DOHH2 (cell line): ENCODE results near the gene DNAJB6.

ENCODE experiments used
- EZH2phosphoT487 ChIP-seq: fragments of 200-600 bp; sonication (generic); IDR thresholded peaks from 2 replicates; pipeline ENCODE4 v1.6.1; 2017; ENCODE audit warnings: borderline replicate concordance, mild to moderate bottlenecking, antibody characterized with exemption, low read length, moderate library complexity, mixed read lengths
- TF ChIP-seq, protein P1 (sequence below): fragments of 200-600 bp; sonication (generic); IDR thresholded peaks from one replicate; pipeline ENCODE4 v1.5.1; 2014; ENCODE audit warnings: antibody characterized with exemption, mild to moderate bottlenecking, low read depth, low read length; ENCODE audit not compliant: poor library complexity, severe bottlenecking

DNA sequence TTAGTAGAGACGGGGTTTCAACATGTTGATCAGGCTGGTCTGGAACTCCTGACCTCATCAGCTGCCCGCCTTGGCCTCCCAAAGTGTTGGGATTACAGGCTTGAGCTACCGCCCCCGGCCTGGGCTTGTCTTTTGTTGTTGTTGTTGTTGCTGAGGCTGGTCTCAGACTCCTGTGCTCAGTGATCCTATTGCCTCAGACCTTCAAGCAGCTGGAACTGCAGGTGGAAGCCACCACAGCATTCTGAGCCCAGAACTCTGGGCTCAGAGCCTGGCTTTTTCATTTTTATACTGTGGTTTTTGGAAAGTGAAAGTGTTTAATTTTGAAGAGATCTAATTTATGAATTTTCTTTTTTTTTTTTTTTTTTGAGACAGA is 16.2 kb upstream of the DNAJB6 start:
- TF ChIP-seq, protein P1, sequence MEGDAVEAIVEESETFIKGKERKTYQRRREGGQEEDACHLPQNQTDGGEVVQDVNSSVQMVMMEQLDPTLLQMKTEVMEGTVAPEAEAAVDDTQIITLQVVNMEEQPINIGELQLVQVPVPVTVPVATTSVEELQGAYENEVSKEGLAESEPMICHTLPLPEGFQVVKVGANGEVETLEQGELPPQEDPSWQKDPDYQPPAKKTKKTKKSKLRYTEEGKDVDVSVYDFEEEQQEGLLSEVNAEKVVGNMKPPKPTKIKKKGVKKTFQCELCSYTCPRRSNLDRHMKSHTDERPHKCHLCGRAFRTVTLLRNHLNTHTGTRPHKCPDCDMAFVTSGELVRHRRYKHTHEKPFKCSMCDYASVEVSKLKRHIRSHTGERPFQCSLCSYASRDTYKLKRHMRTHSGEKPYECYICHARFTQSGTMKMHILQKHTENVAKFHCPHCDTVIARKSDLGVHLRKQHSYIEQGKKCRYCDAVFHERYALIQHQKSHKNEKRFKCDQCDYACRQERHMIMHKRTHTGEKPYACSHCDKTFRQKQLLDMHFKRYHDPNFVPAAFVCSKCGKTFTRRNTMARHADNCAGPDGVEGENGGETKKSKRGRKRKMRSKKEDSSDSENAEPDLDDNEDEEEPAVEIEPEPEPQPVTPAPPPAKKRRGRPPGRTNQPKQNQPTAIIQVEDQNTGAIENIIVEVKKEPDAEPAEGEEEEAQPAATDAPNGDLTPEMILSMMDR: no peak
- TF ChIP-seq EZH2phosphoT487: no peak
